Vagina (tissue), 2 donors: Measurements from ENCODE around the gene ZMYM5.

Experiments used
- POLR2A ChIP-seq, 2 donors: fragments of 450-650 bp; IDR thresholded peaks; one replicate each; pipeline ENCODE4 v1.6.1; 2017; ENCODE audit warnings: antibody characterized with exemption in 2 of 2, mild to moderate bottlenecking in 2 of 2, moderate library complexity in 2 of 2
- POLR2AphosphoS5 ChIP-seq, 2 donors: sonication (generic); formaldehyde crosslinking; IDR thresholded peaks; one replicate each; pipeline ENCODE4 v1.9.0; 2017; ENCODE audit warnings: antibody characterized with exemption in 2 of 2, mild to moderate bottlenecking in 2 of 2, low read depth in 1 of 2; ENCODE audit not compliant: insufficient read depth in 1 of 2
- TF ChIP-seq, protein P1 (sequence below), 3 experiments: fragments of 450-650 bp in 2 of 3; fragments of 200-600 bp in 1 of 3; sonication (generic) in 1 of 3; IDR thresholded peaks; one replicate each; pipeline ENCODE4 v1.5.1; 2017 to 2019; ENCODE audit warnings: antibody characterized with exemption in 3 of 3, mild to moderate bottlenecking in 2 of 3, moderate library complexity in 2 of 3

DNA sequence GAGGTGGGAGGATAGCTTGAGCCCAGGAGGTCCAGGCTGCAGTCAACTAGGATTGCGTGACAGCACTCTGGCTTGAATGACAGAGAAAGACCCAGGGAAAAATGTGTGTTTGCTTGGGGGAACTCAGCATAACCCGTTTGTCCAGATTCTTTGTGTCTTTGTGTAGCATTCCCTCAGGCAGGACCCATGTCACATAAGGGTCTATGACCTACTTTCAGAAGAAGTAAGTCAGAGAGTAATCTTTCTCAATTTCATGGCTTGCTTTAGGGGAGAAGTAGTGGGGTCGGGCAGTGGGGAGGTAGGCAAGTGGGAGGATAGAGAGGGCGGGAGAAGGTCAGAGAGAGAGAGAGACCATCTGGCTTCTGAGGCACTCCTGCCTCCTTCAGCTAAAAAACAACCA, 68.8 kb downstream of the ZMYM5 start:
- TF ChIP-seq, protein P1, sequence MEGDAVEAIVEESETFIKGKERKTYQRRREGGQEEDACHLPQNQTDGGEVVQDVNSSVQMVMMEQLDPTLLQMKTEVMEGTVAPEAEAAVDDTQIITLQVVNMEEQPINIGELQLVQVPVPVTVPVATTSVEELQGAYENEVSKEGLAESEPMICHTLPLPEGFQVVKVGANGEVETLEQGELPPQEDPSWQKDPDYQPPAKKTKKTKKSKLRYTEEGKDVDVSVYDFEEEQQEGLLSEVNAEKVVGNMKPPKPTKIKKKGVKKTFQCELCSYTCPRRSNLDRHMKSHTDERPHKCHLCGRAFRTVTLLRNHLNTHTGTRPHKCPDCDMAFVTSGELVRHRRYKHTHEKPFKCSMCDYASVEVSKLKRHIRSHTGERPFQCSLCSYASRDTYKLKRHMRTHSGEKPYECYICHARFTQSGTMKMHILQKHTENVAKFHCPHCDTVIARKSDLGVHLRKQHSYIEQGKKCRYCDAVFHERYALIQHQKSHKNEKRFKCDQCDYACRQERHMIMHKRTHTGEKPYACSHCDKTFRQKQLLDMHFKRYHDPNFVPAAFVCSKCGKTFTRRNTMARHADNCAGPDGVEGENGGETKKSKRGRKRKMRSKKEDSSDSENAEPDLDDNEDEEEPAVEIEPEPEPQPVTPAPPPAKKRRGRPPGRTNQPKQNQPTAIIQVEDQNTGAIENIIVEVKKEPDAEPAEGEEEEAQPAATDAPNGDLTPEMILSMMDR (IDR thresholded peaks at IDR 0.05) = no peak
- no peak for TF ChIP-seq POLR2A (IDR thresholded peaks at IDR 0.05)
- TF ChIP-seq POLR2AphosphoS5 (IDR thresholded peaks at IDR 0.05; ENCODE audit: insufficient read depth in 1 of 2, low read depth in 1 of 2) = no peak
